H9 (cell line): Measurements from ENCODE around the gene FAM161A. TPM values are rescaled to one million over a fixed set of nuclear protein-coding genes. Genes with fewer than 3 reads are reported as not detected.

ENCODE experiments used
- DNase-seq: peaks from one replicate; pipeline ENCODE4 v3.0.0-alpha.2; 2017
- H2AFZ ChIP-seq: one replicate; pipeline ENCODE4 v1.6.1; 2013; ENCODE audit warnings: mild to moderate bottlenecking, low read length, control low read depth, moderate library complexity
- H2AK5ac ChIP-seq: 2 replicates; pipeline ENCODE4 v1.6.1; 2013; ENCODE audit warnings: low read length, control low read depth, mixed read lengths; ENCODE audit not compliant: insufficient read length
- H2BK120ac ChIP-seq: one replicate; pipeline ENCODE4 v1.6.1; 2013; ENCODE audit warnings: low read depth, mild to moderate bottlenecking, low read length, control low read depth, inconsistent platforms; ENCODE audit not compliant: poor library complexity, severe bottlenecking
- H2BK12ac ChIP-seq: 2 replicates; pipeline ENCODE4 v1.6.1; 2013; ENCODE audit warnings: low read length, control low read depth, mixed read lengths, low read depth; ENCODE audit not compliant: insufficient read length
- H2BK15ac ChIP-seq: 2 replicates; pipeline ENCODE4 v1.6.1; 2013; ENCODE audit warnings: low read depth, low read length, control low read depth
- H2BK20ac ChIP-seq: one replicate; pipeline ENCODE4 v1.6.1; 2013; ENCODE audit warnings: low read depth, mild to moderate bottlenecking, low read length, control low read depth, inconsistent platforms; ENCODE audit not compliant: poor library complexity, severe bottlenecking
- H2BK5ac ChIP-seq: 2 replicates; pipeline ENCODE4 v1.6.1; 2013; ENCODE audit warnings: low read length, control low read depth, mixed read lengths; ENCODE audit not compliant: insufficient read length
- H3K14ac ChIP-seq: 2 replicates; pipeline ENCODE4 v1.6.1; 2013; ENCODE audit warnings: low read length, control low read depth; ENCODE audit not compliant: insufficient read depth
- H3K18ac ChIP-seq: 2 replicates; pipeline ENCODE4 v1.6.1; 2013; ENCODE audit warnings: low read depth, mild to moderate bottlenecking, mixed read lengths, low read length, control low read depth; ENCODE audit not compliant: insufficient read length
- H3K23ac ChIP-seq: 2 replicates; pipeline ENCODE4 v1.6.1; 2013; ENCODE audit warnings: low read length, control low read depth, mixed read lengths, low read depth; ENCODE audit not compliant: insufficient read length
- H3K23me2 ChIP-seq: 2 replicates; pipeline ENCODE4 v1.6.1; 2013; ENCODE audit warnings: low read depth, mild to moderate bottlenecking, mixed read lengths, low read length, control low read depth; ENCODE audit not compliant: insufficient read length, poor library complexity, severe bottlenecking
- H3K27ac ChIP-seq: 2 replicates; pipeline ENCODE4 v1.5.1; 2013; ENCODE audit warnings: low read length, control low read depth, mixed read lengths, low read depth; ENCODE audit not compliant: insufficient read length
- H3K27me3 ChIP-seq: 2 replicates; pipeline ENCODE4 v1.6.1; 2013; ENCODE audit warnings: low read length, control low read depth, inconsistent platforms; ENCODE audit not compliant: insufficient read depth
- H3K4ac ChIP-seq: 2 replicates; pipeline ENCODE4 v1.6.1; 2013; ENCODE audit warnings: low read depth, mild to moderate bottlenecking, control low read depth, inconsistent platforms, low read length, moderate library complexity
- H3K4me1 ChIP-seq: 2 replicates; pipeline ENCODE4 v1.6.1; 2013; ENCODE audit warnings: low read length, control low read depth, inconsistent platforms; ENCODE audit not compliant: insufficient read depth
- H3K4me2 ChIP-seq: 2 replicates; pipeline ENCODE4 v1.6.1; 2013; ENCODE audit warnings: low read length, control low read depth, mixed read lengths; ENCODE audit not compliant: insufficient read length, insufficient read depth
- H3K56ac ChIP-seq: 2 replicates; pipeline ENCODE4 v1.6.1; 2013; ENCODE audit warnings: low read depth, mild to moderate bottlenecking, mixed read lengths, low read length, control low read depth; ENCODE audit not compliant: insufficient read length
- H3K79me1 ChIP-seq: 2 replicates; pipeline ENCODE4 v1.6.1; 2013; ENCODE audit warnings: low read depth, mild to moderate bottlenecking, moderate library complexity, low read length, control low read depth, inconsistent platforms; ENCODE audit not compliant: insufficient read depth, poor library complexity, severe bottlenecking
- H3K79me2 ChIP-seq: 2 replicates; pipeline ENCODE4 v1.6.1; 2013; ENCODE audit warnings: low read length, control low read depth, inconsistent platforms; ENCODE audit not compliant: insufficient read depth
- H3K9ac ChIP-seq: 2 replicates; pipeline ENCODE4 v1.6.1; 2013; ENCODE audit warnings: low read length, control low read depth, mixed read lengths; ENCODE audit not compliant: insufficient read length; ENCODE audit errors: extremely low read depth
- H3K9me3 ChIP-seq: one replicate; pipeline ENCODE4 v1.6.1; 2013; ENCODE audit warnings: low read depth, low read length, inconsistent platforms; ENCODE audit not compliant: control insufficient read depth
- H3T11ph ChIP-seq: one replicate; pipeline ENCODE4 v1.6.1; 2013; ENCODE audit warnings: mild to moderate bottlenecking, low read length, control low read depth, inconsistent platforms
- H4K20me1 ChIP-seq: one replicate; pipeline ENCODE4 v1.6.1; 2013; ENCODE audit not compliant: control insufficient read depth, insufficient read length, insufficient read depth
- H4K5ac ChIP-seq: 2 replicates; pipeline ENCODE4 v1.6.1; 2013; ENCODE audit warnings: low read depth, mild to moderate bottlenecking, mixed read lengths, low read length, control low read depth; ENCODE audit not compliant: insufficient read length
- H4K8ac ChIP-seq: replicated peaks from 2 replicates; pipeline ENCODE4 v1.6.1; 2013; ENCODE audit warnings: low read length, control low read depth, mixed read lengths, low read depth; ENCODE audit not compliant: insufficient read length
- H4K91ac ChIP-seq: 2 replicates; pipeline ENCODE4 v1.6.1; 2013; ENCODE audit warnings: low read depth, mild to moderate bottlenecking, moderate library complexity, mixed read lengths, low read length, control low read depth; ENCODE audit not compliant: insufficient read length
- H3K27ac Mint-ChIP-seq, 3 experiments: 2 replicates in 2 of 3; 3 replicates in 1 of 3; pipeline ENCODE4 v1.8.0; 2020 to 2021; ENCODE audit warnings: mixed read lengths in 3 of 3, mild to moderate bottlenecking in 1 of 3, moderate library complexity in 1 of 3
- H3K27me3 Mint-ChIP-seq: 2 replicates; pipeline ENCODE4 v1.8.0; 2021; ENCODE audit warnings: low read depth, mild to moderate bottlenecking, moderate library complexity, mixed read lengths
- H3K36me3 Mint-ChIP-seq, 3 experiments: 2 replicates in 2 of 3; 3 replicates in 1 of 3; pipeline ENCODE4 v1.8.0; 2020 to 2021; ENCODE audit warnings: low read depth in 3 of 3, mixed read lengths in 3 of 3; ENCODE audit not compliant: insufficient read depth in 1 of 3
- H3K4me1 Mint-ChIP-seq, 2 experiments: 2 replicates each; pipeline ENCODE4 v1.8.0; 2020; ENCODE audit warnings: mixed read lengths in 2 of 2
- H3K4me3 Mint-ChIP-seq, 2 experiments: 2 replicates in 1 of 2; 3 replicates in 1 of 2; pipeline ENCODE4 v1.8.0; 2020 to 2021; ENCODE audit warnings: mild to moderate bottlenecking in 2 of 2, mixed read lengths in 2 of 2, moderate library complexity in 1 of 2
- H3K9me3 Mint-ChIP-seq, 2 experiments: 2 replicates in 1 of 2; 3 replicates in 1 of 2; pipeline ENCODE4 v1.8.0; 2020; ENCODE audit warnings: mild to moderate bottlenecking in 2 of 2, mixed read lengths in 2 of 2, moderate library complexity in 1 of 2
- total RNA-seq: library from RNA; stranded (reverse); gene quantifications from 2 replicates; pipeline ENCODE4 v1.2.1, GENCODE V29; 2021
- TF ChIP-seq, protein P1 (sequence below): fragments of 200-600 bp; sonication (generic); conservative IDR thresholded peaks from 3 replicates; pipeline ENCODE4 v1.8.0; 2021; ENCODE audit warnings: antibody characterized with exemption, mild to moderate bottlenecking

The FAM161A gene
- total RNA-seq, 1 experiment from 2014 or later = 15.8 TPM

DNA sequence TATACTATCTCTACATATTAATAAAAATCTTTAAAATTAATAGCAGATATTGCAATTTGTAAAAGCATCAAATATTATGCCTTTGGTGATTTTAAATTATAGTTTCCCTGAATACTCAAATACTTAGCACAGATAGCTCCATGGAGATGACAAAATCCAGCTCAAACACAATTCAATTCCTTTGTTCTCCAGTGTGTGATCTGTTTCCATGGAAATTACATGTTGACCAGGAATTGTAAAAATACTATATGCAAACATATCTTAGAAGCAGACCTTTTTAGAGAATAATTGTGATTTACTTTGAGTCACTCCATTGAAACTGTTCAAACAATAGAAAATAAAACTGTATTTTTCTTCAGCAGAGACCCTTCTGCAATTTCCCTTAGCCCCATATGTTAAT lies 68.3 kb downstream of the FAM161A start:
- Histone ChIP-seq H3K56ac (no peak overlapping the region), H3K79me2 (no peaks in the 10 kb centered on the region), H4K91ac (no peak overlapping the region), H2BK15ac (no peak overlapping the region), H3K23me2 (no peaks in the 10 kb centered on the region), H4K5ac (no peak overlapping the region), H3K27ac (no peak overlapping the region), H3K4me1 (no peaks in the 10 kb centered on the region), H3K9ac (no peak overlapping the region), H4K8ac (no peak overlapping the region), H3K4me2 (no peak overlapping the region), H3K14ac (no peak overlapping the region), H4K20me1 (no peaks in the 10 kb centered on the region), H2AK5ac (no peak overlapping the region), H2BK20ac (no peak overlapping the region), H3K23ac (no peak overlapping the region), H3K27me3 (no peaks in the 10 kb centered on the region), H2BK12ac (no peak overlapping the region), H2BK120ac (no peak overlapping the region), H2BK5ac (no peak overlapping the region), H3T11ph (no peak overlapping the region), H2AFZ (no peak overlapping the region), H3K9me3 (no peaks in the 10 kb centered on the region), H3K4ac (no peak overlapping the region), H3K18ac (no peak overlapping the region), H3K79me1 (no peaks in the 10 kb centered on the region)
- Mint-ChIP-seq H3K4me3 (no peak overlapping the region), H3K9me3 (peaks cover 0 to 4% of the 10 kb centered on the region in 2 experiments; a peak in 1 of 5 replicates), H3K27ac (no peak overlapping the region), H3K4me1 (peaks cover 0 to 4% of the 10 kb centered on the region in 2 experiments; a peak in 2 of 4 replicates), H3K36me3 (no peaks in the 10 kb centered on the region), H3K27me3 (peaks cover 3% of the 10 kb centered on the region)
- TF ChIP-seq, protein P1, sequence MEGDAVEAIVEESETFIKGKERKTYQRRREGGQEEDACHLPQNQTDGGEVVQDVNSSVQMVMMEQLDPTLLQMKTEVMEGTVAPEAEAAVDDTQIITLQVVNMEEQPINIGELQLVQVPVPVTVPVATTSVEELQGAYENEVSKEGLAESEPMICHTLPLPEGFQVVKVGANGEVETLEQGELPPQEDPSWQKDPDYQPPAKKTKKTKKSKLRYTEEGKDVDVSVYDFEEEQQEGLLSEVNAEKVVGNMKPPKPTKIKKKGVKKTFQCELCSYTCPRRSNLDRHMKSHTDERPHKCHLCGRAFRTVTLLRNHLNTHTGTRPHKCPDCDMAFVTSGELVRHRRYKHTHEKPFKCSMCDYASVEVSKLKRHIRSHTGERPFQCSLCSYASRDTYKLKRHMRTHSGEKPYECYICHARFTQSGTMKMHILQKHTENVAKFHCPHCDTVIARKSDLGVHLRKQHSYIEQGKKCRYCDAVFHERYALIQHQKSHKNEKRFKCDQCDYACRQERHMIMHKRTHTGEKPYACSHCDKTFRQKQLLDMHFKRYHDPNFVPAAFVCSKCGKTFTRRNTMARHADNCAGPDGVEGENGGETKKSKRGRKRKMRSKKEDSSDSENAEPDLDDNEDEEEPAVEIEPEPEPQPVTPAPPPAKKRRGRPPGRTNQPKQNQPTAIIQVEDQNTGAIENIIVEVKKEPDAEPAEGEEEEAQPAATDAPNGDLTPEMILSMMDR = no peak
- no peak for DNase-seq
